ENCODE measurements around the gene STK24.

The STK24 gene

DNA sequence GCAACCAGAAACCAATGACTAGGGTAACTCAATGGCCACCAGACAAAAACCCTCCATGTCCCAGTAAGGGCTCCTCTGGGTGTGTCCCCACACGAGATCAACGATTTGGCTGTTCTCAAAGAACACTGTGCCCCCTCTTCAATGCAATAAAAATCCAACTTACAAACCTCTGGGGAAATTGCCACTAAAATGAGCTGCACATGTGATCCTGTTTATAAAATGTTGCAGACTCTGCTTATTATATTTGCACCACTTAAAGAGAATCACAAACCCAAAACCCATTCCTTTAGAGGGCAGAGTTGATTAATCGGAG lies 80.5 kb downstream of the STK24 start:
- no peak for TF ChIP-seq GLIS3 (CRISPR knock-in tag; IDR thresholded peaks at IDR 0.05)
- ATAC-seq = no peak

DNA sequence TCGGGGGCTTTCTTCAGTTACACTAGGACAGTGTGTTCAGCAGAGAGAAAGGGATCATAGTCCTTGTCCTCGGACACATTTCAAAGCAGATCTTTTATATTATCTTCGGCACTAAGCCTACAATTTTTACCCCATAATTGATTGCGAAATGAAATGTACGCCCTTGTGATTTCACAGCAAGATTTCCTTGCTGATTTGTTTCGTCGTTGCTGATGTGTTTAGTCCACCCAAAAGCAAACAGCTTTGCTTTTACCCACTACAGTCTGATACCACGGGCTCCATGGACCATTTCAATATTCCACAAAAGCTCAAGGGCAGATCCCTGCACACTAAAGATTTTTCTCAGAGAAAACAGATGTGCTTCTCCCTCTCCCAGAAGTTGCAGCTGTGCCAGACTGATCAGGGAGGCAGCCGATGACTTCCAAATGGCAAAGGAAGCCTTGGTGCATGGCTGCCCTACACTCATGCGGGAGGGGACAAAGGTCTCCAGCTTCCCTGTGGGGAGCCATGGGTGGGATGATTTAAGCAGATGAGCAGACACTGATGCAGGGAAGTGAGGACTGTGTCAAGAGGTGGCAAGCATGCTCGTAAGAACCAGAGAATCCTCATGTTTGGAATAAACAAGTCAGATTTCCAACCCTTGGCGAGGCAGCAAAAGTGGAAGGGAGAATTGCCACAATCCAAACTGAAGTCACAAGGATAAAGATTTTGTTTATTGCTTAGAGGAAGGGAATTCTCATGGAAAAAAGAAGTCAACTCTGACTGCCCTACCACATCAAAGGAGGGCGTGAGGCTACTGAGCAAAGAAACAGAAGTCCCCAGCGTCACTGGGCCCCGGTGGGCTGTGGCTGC lies 81.1 kb downstream of the STK24 start:
- peak; percentile 45 for ATAC-seq
- TF ChIP-seq POU6F1 (CRISPR knock-in tag; IDR thresholded peaks at IDR 0.05; ENCODE audit: borderline replicate concordance, low read depth) = no peak
- TF ChIP-seq TOX (CRISPR knock-in tag; IDR thresholded peaks at IDR 0.05; ENCODE audit: borderline replicate concordance) = no peak
- TF ChIP-seq, protein P1, sequence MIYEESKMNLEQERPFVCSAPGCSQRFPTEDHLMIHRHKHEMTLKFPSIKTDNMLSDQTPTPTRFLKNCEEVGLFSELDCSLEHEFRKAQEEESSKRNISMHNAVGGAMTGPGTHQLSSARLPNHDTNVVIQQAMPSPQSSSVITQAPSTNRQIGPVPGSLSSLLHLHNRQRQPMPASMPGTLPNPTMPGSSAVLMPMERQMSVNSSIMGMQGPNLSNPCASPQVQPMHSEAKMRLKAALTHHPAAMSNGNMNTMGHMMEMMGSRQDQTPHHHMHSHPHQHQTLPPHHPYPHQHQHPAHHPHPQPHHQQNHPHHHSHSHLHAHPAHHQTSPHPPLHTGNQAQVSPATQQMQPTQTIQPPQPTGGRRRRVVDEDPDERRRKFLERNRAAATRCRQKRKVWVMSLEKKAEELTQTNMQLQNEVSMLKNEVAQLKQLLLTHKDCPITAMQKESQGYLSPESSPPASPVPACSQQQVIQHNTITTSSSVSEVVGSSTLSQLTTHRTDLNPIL (CRISPR knock-in tag; IDR thresholded peaks at IDR 0.05; ENCODE audit: low read depth) = no peak
- no peak for TF ChIP-seq ZFP30 (CRISPR knock-in tag; IDR thresholded peaks at IDR 0.05)
- TF ChIP-seq ESRRG (CRISPR knock-in tag; IDR thresholded peaks at IDR 0.05) = no peak
- no peak for TF ChIP-seq ZC3H10 (CRISPR knock-in tag; IDR thresholded peaks at IDR 0.05)
- no peak for TF ChIP-seq PPARA (CRISPR knock-in tag; IDR thresholded peaks at IDR 0.05; ENCODE audit: borderline replicate concordance)
- no peak for TF ChIP-seq CSRNP3 (CRISPR knock-in tag; IDR thresholded peaks at IDR 0.05)
- TF ChIP-seq, protein P2, sequence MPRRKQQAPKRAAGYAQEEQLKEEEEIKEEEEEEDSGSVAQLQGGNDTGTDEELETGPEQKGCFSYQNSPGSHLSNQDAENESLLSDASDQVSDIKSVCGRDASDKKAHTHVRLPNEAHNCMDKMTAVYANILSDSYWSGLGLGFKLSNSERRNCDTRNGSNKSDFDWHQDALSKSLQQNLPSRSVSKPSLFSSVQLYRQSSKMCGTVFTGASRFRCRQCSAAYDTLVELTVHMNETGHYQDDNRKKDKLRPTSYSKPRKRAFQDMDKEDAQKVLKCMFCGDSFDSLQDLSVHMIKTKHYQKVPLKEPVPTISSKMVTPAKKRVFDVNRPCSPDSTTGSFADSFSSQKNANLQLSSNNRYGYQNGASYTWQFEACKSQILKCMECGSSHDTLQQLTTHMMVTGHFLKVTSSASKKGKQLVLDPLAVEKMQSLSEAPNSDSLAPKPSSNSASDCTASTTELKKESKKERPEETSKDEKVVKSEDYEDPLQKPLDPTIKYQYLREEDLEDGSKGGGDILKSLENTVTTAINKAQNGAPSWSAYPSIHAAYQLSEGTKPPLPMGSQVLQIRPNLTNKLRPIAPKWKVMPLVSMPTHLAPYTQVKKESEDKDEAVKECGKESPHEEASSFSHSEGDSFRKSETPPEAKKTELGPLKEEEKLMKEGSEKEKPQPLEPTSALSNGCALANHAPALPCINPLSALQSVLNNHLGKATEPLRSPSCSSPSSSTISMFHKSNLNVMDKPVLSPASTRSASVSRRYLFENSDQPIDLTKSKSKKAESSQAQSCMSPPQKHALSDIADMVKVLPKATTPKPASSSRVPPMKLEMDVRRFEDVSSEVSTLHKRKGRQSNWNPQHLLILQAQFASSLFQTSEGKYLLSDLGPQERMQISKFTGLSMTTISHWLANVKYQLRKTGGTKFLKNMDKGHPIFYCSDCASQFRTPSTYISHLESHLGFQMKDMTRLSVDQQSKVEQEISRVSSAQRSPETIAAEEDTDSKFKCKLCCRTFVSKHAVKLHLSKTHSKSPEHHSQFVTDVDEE (CRISPR knock-in tag; IDR thresholded peaks at IDR 0.05) = no peak
- TF ChIP-seq ARNTL (CRISPR knock-in tag; IDR thresholded peaks at IDR 0.05; ENCODE audit: borderline replicate concordance, low read depth) = no peak
- no peak for TF ChIP-seq RARB (CRISPR knock-in tag; IDR thresholded peaks at IDR 0.05)
- no peak for TF ChIP-seq ISL1 (CRISPR knock-in tag; IDR thresholded peaks at IDR 0.05)
- TF ChIP-seq, protein P3, sequence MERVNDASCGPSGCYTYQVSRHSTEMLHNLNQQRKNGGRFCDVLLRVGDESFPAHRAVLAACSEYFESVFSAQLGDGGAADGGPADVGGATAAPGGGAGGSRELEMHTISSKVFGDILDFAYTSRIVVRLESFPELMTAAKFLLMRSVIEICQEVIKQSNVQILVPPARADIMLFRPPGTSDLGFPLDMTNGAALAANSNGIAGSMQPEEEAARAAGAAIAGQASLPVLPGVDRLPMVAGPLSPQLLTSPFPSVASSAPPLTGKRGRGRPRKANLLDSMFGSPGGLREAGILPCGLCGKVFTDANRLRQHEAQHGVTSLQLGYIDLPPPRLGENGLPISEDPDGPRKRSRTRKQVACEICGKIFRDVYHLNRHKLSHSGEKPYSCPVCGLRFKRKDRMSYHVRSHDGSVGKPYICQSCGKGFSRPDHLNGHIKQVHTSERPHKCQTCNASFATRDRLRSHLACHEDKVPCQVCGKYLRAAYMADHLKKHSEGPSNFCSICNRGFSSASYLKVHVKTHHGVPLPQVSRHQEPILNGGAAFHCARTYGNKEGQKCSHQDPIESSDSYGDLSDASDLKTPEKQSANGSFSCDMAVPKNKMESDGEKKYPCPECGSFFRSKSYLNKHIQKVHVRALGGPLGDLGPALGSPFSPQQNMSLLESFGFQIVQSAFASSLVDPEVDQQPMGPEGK (CRISPR knock-in tag; IDR thresholded peaks at IDR 0.05; ENCODE audit: borderline replicate concordance) = no peak
- no peak for TF ChIP-seq ZNF565 (CRISPR knock-in tag; conservative IDR thresholded peaks at IDR 0.05; ENCODE audit: low read depth)
- TF ChIP-seq OSR1 (CRISPR knock-in tag; IDR thresholded peaks at IDR 0.05) = no peak
- TF ChIP-seq ZNF8 (CRISPR knock-in tag; IDR thresholded peaks at IDR 0.05) = no peak

DNA sequence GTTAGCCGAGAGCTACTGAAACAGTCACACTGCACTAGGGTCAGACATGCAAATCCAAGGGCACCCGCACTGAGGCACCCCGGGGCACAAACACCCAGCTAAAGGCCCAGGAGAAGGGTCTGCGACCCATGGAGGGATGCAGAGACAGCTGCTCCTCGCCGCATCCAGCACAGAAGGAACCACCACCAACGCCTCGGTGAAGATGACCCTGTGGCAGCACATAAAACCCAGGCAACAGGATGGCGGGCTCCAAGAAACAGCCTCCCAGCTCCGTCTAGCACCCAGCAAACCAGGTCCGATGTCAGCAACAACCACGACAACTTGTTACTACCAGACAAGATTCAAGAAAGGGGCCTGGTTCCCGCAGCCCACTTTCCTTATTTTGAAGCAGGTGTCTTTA lies 82.1 kb downstream of the STK24 start:
- no peak for ATAC-seq
- no peak for TF ChIP-seq ZFP30 (CRISPR knock-in tag; IDR thresholded peaks at IDR 0.05)
- TF ChIP-seq ZNF8 (CRISPR knock-in tag; IDR thresholded peaks at IDR 0.05) = no peak
- TF ChIP-seq ZNF70 (CRISPR knock-in tag; IDR thresholded peaks at IDR 0.05) = no peak
- TF ChIP-seq RARB (CRISPR knock-in tag; IDR thresholded peaks at IDR 0.05) = no peak
- TF ChIP-seq TCF4 (CRISPR knock-in tag; IDR thresholded peaks at IDR 0.05; ENCODE audit: borderline replicate concordance) = no peak
- no peak for TF ChIP-seq CSRNP3 (CRISPR knock-in tag; IDR thresholded peaks at IDR 0.05)
- TF ChIP-seq TOX (CRISPR knock-in tag; IDR thresholded peaks at IDR 0.05; ENCODE audit: borderline replicate concordance) = no peak
- TF ChIP-seq ARNTL (CRISPR knock-in tag; IDR thresholded peaks at IDR 0.05; ENCODE audit: borderline replicate concordance, low read depth) = no peak
- no peak for TF ChIP-seq POU6F1 (CRISPR knock-in tag; IDR thresholded peaks at IDR 0.05; ENCODE audit: borderline replicate concordance, low read depth)
- no peak for TF ChIP-seq PPARA (CRISPR knock-in tag; IDR thresholded peaks at IDR 0.05; ENCODE audit: borderline replicate concordance)
